ENCODE measurements around the gene ATOSB. TPM values are rescaled to one million over a fixed set of nuclear protein-coding genes. Genes with fewer than 3 reads are reported as not detected.

Gene ATOSB
- total and polyA plus RNA-seq, 2 of the 8 experiments (the other 6 are each of a cell fraction or from before 2014, with no cell fraction given), result 6.9 to 10.4 TPM

GRCh38 chr9:35105571-35106342, 9.9 kb downstream of the ATOSB start:
- peaks cover 10% of the 10 kb centered on the region for H3K23me2 ChIP-seq (ENCODE audit: low read depth, low read length)
- peaks cover 7% of the 10 kb centered on the region for H3K79me1 ChIP-seq (ENCODE audit: low read depth, low read length)
- H4K8ac ChIP-seq (ENCODE audit: extremely low read depth, insufficient read depth, low read length), result no peak overlapping the region
- H2BK120ac ChIP-seq (replicated peaks; ENCODE audit: low read depth, low read length), result no peak overlapping the region
- CTCF ChIA-PET (ENCODE audit: partially characterized antibody), result interaction anchor here (1.4 to 1.5 kb wide), 2 partner anchors 10 to 310 kb away, joined by 4 to 7 read pairs; partner anchors contain the start of gene PIGO
- H2AFZ ChIP-seq (ENCODE audit: low read length), result no peak overlapping the region
- H2BK5ac ChIP-seq (ENCODE audit: low read depth, low read length), result no peak overlapping the region
- no peak overlapping the region for H3K27ac ChIP-seq (ENCODE audit: low read depth, low read length)
- no peak overlapping the region for H3K4me3 ChIP-seq (ENCODE audit: extremely low read depth in 1 of 4, insufficient read depth in 2 of 4, low read depth in 3 of 4, low read length in 4 of 4)
- no peaks in the 10 kb centered on the region for H3K27me3 ChIP-seq (replicated peaks in 1 of 4; ENCODE audit: control insufficient read depth in 3 of 4, extremely low read depth in 1 of 4, insufficient read depth in 3 of 4, low read length in 3 of 4)
- POLR2A ChIA-PET (ENCODE audit: partially characterized antibody), result interaction anchor here (0.6 to 17.4 kb wide), 9 partner anchors 5 to 61 kb away, joined by 3 to 440 read pairs (median 3); partner anchors contain the start of genes ATOSB, FANCG, PIGO and STOML2
- H3K4me2 ChIP-seq (ENCODE audit: insufficient read depth in 1 of 2, low read depth in 2 of 2, low read length in 2 of 2), result no peak overlapping the region
- H3K4ac ChIP-seq (replicated peaks; ENCODE audit: insufficient read length, low read depth, low read length), result no peak overlapping the region
- H2BK20ac ChIP-seq (ENCODE audit: low read length), result no peak overlapping the region
- H4K91ac ChIP-seq (replicated peaks; ENCODE audit: insufficient read length, low read length), result no peak overlapping the region
- FAIRE-seq, result no peak
- no peak overlapping the region for H3K9ac ChIP-seq (replicated peaks in 1 of 4; ENCODE audit: extremely low read depth in 1 of 4, low read depth in 3 of 4, low read length in 3 of 4)
- H3K79me2 ChIP-seq (ENCODE audit: control insufficient read depth in 1 of 2, insufficient read depth in 2 of 2, low read length in 2 of 2), result peaks cover 0 to 16% of the 10 kb centered on the region in 2 experiments; a peak in 2 of 4 replicates
- H3K23ac ChIP-seq (ENCODE audit: insufficient read length), result no peak overlapping the region
- no peak overlapping the region for H4K5ac ChIP-seq (ENCODE audit: insufficient read length, low read depth, low read length)
- no peak overlapping the region for H3K18ac ChIP-seq (ENCODE audit: extremely low read depth, low read length)
- 0 out of 2 replicates have a peak overlapping the region, but pooled peaks have one; percentile 27 for H2BK12ac ChIP-seq (ENCODE audit: low read depth, low read length)
- DNase-seq (ENCODE audit: low read depth in 1 of 2, low spot score in 2 of 2), result no peak
- peaks cover 4 to 7% of the 10 kb centered on the region in 2 experiments for H4K20me1 ChIP-seq (replicated peaks in 1 of 2; ENCODE audit: control insufficient read depth in 1 of 2, insufficient read depth in 2 of 2, low read length in 2 of 2)
- H3K4me1 ChIP-seq (replicated peaks in 1 of 4; ENCODE audit: control insufficient read depth in 3 of 4, insufficient read depth in 4 of 4, low read length in 3 of 4), result peaks cover 0 to 21% (median 6%) of the 10 kb centered on the region in 4 experiments; a peak in 5 of 7 replicates
- WGBS, 2 experiments (ENCODE audit: extremely low coverage in 1 of 2, insufficient coverage in 1 of 2, insufficient read length in 1 of 2, insufficient replicate concordance in 2 of 2, low coverage in 1 of 2, low lambda C conversion rate in 2 of 2, missing lambda C conversion rate in 1 of 2), result 88% methylated on average over 11 of the region's 13 CpGs; no CpG with 5 or more reads in 1 of the 2 experiments
- H2AK5ac ChIP-seq (ENCODE audit: low read depth, low read length), result no peak overlapping the region
- H3K36me3 ChIP-seq (ENCODE audit: control insufficient read depth in 2 of 4, insufficient read depth in 4 of 4, low read length in 3 of 4), result peaks cover 1 to 9% (median 6%) of the 10 kb centered on the region in 4 experiments; a peak in 7 of 8 replicates
- H3K14ac ChIP-seq (ENCODE audit: insufficient read length), result no peak overlapping the region
- no peak overlapping the region for H3K56ac ChIP-seq (replicated peaks; ENCODE audit: insufficient read length, low read depth, low read length)
- H2BK15ac ChIP-seq (ENCODE audit: low read length), result no peak overlapping the region
- H3K9me3 ChIP-seq (ENCODE audit: insufficient read depth in 2 of 2, low read depth in 1 of 2, low read length in 1 of 2), result no peaks in the 10 kb centered on the region
- TF ChIP-seq TAF7 (optimal IDR thresholded peaks at IDR 0.05; ENCODE audit: borderline replicate concordance, low read depth, low read length) (no peak), SRF (IDR thresholded peaks at IDR 0.05; ENCODE audit: low read depth, low read length) (no peak), RXRA (IDR thresholded peaks at IDR 0.05; ENCODE audit: insufficient read depth, low read depth, low read length) (no peak), GABPA (IDR thresholded peaks at IDR 0.05; ENCODE audit: borderline replicate concordance, insufficient read depth, low read length) (no peak), SP2 (IDR thresholded peaks at IDR 0.05; ENCODE audit: low read length) (no peak), RBBP5 (IDR thresholded peaks at IDR 0.05; ENCODE audit: borderline replicate concordance, low read depth, low read length) (no peak), CBX8 (IDR thresholded peaks at IDR 0.05; ENCODE audit: borderline replicate concordance, low read depth, low read length) (no peak), EP300 (IDR thresholded peaks at IDR 0.05; ENCODE audit: borderline replicate concordance in 1 of 2, low read depth in 2 of 2, low read length in 2 of 2) (no peak)

All from H1 (cell line).